BLaER1 treated with 17β-estradiol and CSF1 and Interleukin-3, amounts not matched to agents 10 nM and 100 nM (cell line): ENCODE results near the gene AMBRA1.

Source experiments
- H3K27ac ChIP-seq, 11 experiments: shearing (Covaris generic); formaldehyde crosslinking; 2 replicates each; pipeline ENCODE4 v1.8.1; 2022
- H3K27me3 ChIP-seq, 11 experiments: shearing (Covaris generic); formaldehyde crosslinking; 2 replicates each; pipeline ENCODE4 v1.8.1; 2022
- H3K36me3 ChIP-seq, 11 experiments: shearing (Covaris generic); formaldehyde crosslinking; 2 replicates each; pipeline ENCODE4 v1.8.1; 2022
- H3K4me1 ChIP-seq, 10 experiments: shearing (Covaris generic); formaldehyde crosslinking; 2 replicates each; pipeline ENCODE4 v1.8.1; 2022
- H3K4me2 ChIP-seq, 11 experiments: shearing (Covaris generic); formaldehyde crosslinking; 2 replicates each; pipeline ENCODE4 v1.8.1; 2022
- H3K4me3 ChIP-seq, 10 experiments: shearing (Covaris generic); formaldehyde crosslinking; 2 replicates each; pipeline ENCODE4 v1.8.1; 2022
- H3K9ac ChIP-seq, 11 experiments: shearing (Covaris generic); formaldehyde crosslinking; 2 replicates each; pipeline ENCODE4 v1.8.1; 2022
- H3K9me3 ChIP-seq, 11 experiments: shearing (Covaris generic); formaldehyde crosslinking; replicated peaks in 1 of 11; 2 replicates each; pipeline ENCODE4 v1.8.1; 2022
- H4K20me1 ChIP-seq, 11 experiments: shearing (Covaris generic); formaldehyde crosslinking; 2 replicates each; pipeline ENCODE4 v1.8.1; 2022
- Cebpa-rat ChIP-seq, 11 experiments: shearing (Covaris generic); IDR thresholded peaks; 2 replicates each; pipeline ENCODE4 v1.8.1; 2022

The AMBRA1 gene

DNA sequence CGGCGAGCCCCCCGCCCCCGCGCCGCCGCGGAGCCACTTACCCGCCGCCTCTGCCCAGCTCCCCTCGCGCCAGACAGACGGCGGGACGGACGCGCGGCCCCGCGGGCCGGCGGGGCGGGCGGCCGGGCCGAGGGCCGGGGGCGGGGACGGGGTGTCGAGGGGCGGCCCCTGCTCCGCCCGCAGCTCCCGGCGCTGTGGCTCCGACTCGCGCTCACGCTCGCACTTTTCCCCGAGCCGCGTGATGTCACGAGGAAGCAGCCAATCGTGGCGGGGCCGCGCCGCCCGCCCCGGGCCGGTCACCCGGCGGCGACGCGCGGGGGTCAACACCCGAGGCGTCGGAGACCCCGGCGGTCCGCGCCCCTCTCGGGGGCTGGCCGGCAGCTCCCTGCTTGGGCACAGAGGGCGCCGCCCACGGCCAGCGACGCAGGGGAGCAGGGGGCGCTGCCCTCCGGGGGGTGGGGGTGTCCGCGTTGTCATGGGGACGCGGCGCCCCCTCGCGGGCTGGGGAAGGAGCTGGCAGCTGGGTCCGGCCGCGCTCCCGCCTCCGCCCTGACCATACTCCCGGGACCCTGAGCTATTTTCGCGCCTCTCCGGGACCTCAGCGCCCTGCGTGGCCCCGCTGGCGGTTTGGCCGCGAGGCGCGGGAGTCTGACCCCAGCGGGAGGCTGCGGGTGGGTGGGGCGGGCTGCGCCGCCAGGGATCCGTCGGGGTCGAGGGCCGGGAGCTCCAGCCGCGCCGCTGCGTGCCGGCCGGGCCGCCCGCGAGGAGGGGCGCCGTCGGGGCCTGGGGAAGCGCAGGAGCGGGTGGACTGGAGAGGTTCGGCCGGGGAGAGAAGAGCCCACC is 202.0 kb downstream of the AMBRA1 start, which contains the start of gene CHRM4:
Gene CHRM4, minus strand, starts transcription at position 199 of the 843 bp plus-strand sequence. CDS start 5,219 bp downstream, outside the sequence.
- H3K4me2 ChIP-seq: peak within 1 kb of the TSS; percentile 74 to 89 (median 79)
- no peaks in the 10 kb centered on the region for H3K9me3 ChIP-seq
- no peak within 1 kb of the TSS for H3K9ac ChIP-seq

GRCh38 chr11:46391186-46391577 is 202.6 kb downstream of the AMBRA1 start:
- H3K4me3 ChIP-seq: peak overlapping the region; percentile 37 to 68 (median 50); a peak in 18 of 20 replicates
- H3K27me3 ChIP-seq: peaks cover 73 to 83% (median 79%) of the 10 kb centered on the region in 11 experiments
- peaks cover 14 to 98% (median 79%) of the 10 kb centered on the region in 11 experiments; a peak in 20 of 22 replicates for H4K20me1 ChIP-seq
- peak overlapping the region; percentile 74 to 89 (median 79) for H3K4me2 ChIP-seq
- H3K9me3 ChIP-seq: no peaks in the 10 kb centered on the region
- H3K36me3 ChIP-seq: peaks cover 0 to 8% (median 6%) of the 10 kb centered on the region in 11 experiments; a peak in 12 of 22 replicates
- no peak overlapping the region for H3K9ac ChIP-seq
- no peak overlapping the region for H3K27ac ChIP-seq
- TF ChIP-seq Cebpa-rat (IDR thresholded peaks at IDR 0.05): no peak
- H3K4me1 ChIP-seq: peaks cover 15 to 54% (median 42%) of the 10 kb centered on the region in 10 experiments; a peak in 19 of 20 replicates

More for the DNA sequence above, 202.0 kb downstream of the AMBRA1 start, which contains the start of gene CHRM4:
- peak within 1 kb of the TSS; percentile 37 to 68 (median 50); a peak in 18 of 20 replicates for H3K4me3 ChIP-seq
- H3K36me3 ChIP-seq: peaks cover 4 to 15% (median 11%) of the 10 kb centered on the region in 11 experiments; a peak in 20 of 22 replicates
- peaks cover 67 to 77% (median 73%) of the 10 kb centered on the region in 11 experiments for H3K27me3 ChIP-seq
- H4K20me1 ChIP-seq: peaks cover 17 to 98% (median 80%) of the 10 kb centered on the region in 11 experiments; a peak in 20 of 22 replicates
- H3K4me1 ChIP-seq: peaks cover 15 to 54% (median 42%) of the 10 kb centered on the region in 10 experiments; a peak in 19 of 20 replicates
- H3K27ac ChIP-seq: no peak within 1 kb of the TSS
- TF ChIP-seq Cebpa-rat (IDR thresholded peaks at IDR 0.05): no peak

DNA sequence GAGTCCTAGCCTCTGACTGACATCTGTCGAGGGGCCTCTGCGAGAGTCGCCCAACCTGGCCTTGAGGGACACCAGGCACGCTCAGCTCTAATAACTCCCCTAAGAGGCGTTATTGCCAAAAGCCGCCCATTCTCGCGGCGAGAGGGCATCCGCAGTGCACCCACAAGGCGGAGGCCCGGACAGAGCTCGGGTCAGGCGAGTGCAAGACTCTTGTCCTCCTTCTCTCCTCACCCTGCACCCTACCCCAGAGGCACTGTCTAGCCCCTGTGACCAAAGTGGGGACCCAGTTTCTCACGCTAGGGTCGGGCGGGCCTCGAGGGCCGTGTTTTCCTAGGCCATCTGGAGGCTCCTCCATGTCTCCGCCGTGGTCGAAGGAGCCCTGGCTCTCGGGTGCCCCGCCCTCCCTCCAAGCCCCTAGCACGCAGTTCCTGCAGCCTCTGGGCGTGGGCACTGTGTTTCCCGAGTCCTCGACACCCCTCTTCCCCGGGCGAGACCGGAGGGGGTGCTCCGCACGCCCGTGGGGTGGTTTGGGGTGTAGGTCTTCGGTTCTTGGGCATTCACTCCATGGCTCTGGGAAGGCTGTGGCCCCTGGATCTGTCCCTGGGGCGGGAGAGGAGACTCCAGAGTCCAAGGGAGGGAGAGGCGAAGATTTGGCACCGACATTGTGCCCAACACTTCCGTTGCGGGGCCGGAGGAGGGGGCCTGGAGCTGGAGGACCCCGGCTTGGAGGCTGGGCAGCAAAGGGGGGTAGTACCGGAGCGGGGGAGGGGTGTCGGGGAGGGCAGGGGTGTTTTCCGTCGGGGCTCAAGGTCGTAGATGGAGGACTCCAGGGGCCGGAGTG is 203.3 kb downstream of the AMBRA1 start:
- H3K4me3 ChIP-seq: peak overlapping the region in 5 of 10 experiments; percentile 57 to 71 (median 59); a peak in 6 of 20 replicates
- TF ChIP-seq Cebpa-rat (IDR thresholded peaks at IDR 0.05): no peak
- H3K4me1 ChIP-seq: peaks cover 15 to 54% (median 42%) of the 10 kb centered on the region in 10 experiments; a peak in 19 of 20 replicates

DNA sequence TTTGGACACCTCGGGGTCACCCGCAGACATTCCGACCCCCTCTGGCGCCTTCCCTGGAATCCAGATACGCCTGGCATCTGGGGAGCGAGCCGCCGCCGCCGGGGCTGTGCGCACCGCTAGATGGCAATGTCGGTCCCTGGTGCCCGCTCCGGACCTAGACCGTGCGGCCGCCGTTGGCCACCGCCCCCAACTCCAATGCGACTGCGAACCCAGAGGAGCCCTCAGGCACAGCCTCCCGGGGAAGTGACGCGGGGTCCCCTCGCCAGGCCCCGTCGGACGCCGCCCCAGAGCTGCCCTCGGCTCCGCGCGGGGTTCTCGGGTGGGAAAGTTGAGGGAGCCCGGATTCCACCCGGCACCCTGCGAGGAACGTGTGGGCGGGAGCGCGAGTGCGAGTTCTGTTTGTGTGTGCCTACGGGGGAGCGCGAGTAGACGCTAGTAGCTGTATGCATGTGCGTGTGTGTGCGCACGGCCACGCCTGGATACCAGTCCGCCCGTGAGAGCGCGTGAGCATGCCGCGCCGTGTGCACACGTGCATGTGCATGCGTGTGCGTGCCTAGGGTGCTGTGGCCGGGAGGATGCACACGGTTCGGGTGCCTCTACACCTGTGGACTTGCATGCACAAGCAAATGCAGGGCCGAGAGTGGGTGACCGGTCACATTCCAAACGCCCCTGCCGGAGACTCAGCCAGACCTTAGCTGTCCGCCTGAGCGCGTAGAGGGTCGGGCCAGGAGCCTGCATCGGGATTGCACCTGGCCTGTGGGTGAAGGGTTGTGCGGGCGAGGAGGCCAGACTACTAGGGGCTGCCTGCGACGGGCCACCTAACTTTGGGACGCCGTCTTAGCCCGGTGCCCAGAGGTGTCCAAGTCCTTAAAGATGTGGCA is 204.1 kb downstream of the AMBRA1 start:
- Histone ChIP-seq H3K9me3 (no peaks in the 10 kb centered on the region), H3K4me2 (peak overlapping the region; percentile 69 to 97 (median 91)), H3K36me3 (no peaks in the 10 kb centered on the region), H3K27ac (no peak overlapping the region), H3K27me3 (peaks cover 77 to 95% (median 88%) of the 10 kb centered on the region in 11 experiments), H4K20me1 (peaks cover 10 to 88% (median 65%) of the 10 kb centered on the region in 11 experiments; a peak in 19 of 22 replicates), H3K4me1 (peaks cover 15 to 54% (median 42%) of the 10 kb centered on the region in 10 experiments; a peak in 19 of 20 replicates), H3K9ac (no peak overlapping the region; a peak in 2 of 22 replicates), H3K4me3 (peak overlapping the region; percentile 43 to 71 (median 58); a peak in 19 of 20 replicates)
- no peak for TF ChIP-seq Cebpa-rat (IDR thresholded peaks at IDR 0.05)

More for the DNA sequence above, 203.3 kb downstream of the AMBRA1 start:
- peaks cover 10 to 93% (median 73%) of the 10 kb centered on the region in 11 experiments; a peak in 20 of 22 replicates for H4K20me1 ChIP-seq
- H3K9ac ChIP-seq: no peak overlapping the region
- H3K27ac ChIP-seq: no peak overlapping the region
- H3K4me2 ChIP-seq: peak overlapping the region; percentile 69 to 97 (median 91); a peak in 16 of 22 replicates
- peaks cover 77 to 89% (median 85%) of the 10 kb centered on the region in 11 experiments for H3K27me3 ChIP-seq
- H3K36me3 ChIP-seq: peaks cover 0 to 2% (median under 1%) of the 10 kb centered on the region in 11 experiments; a peak in 6 of 22 replicates
- H3K9me3 ChIP-seq: no peaks in the 10 kb centered on the region

- Histone ChIP-seq H3K4me3 (peak overlapping the region in 8 of 10 experiments; percentile 43 to 71 (median 58); a peak in 7 of 20 replicates), H3K27ac (no peak overlapping the region), H3K36me3 (peaks cover 0 to 5% (median 0%) of the 10 kb centered on the region in 11 experiments; a peak in 3 of 22 replicates), H4K20me1 (peaks cover 10 to 86% (median 56%) of the 10 kb centered on the region in 11 experiments; a peak in 19 of 22 replicates), H3K9me3 (no peaks in the 10 kb centered on the region), H3K9ac (no peak overlapping the region), H3K27me3 (peaks cover 77 to 88% (median 85%) of the 10 kb centered on the region in 11 experiments), H3K4me1 (peaks cover 15 to 54% (median 43%) of the 10 kb centered on the region in 10 experiments; a peak in 19 of 20 replicates), H3K4me2 (peak overlapping the region; percentile 69 to 97 (median 91); a peak in 19 of 22 replicates)
- TF ChIP-seq Cebpa-rat (IDR thresholded peaks at IDR 0.05): no peak
Measured at GRCh38 chr11:46388619-46389449, 205.0 kb downstream of the AMBRA1 start.

GRCh38 chr11:46387919-46388618 is 205.8 kb downstream of the AMBRA1 start:
- Histone ChIP-seq H4K20me1 (peaks cover 5 to 86% (median 53%) of the 10 kb centered on the region in 11 experiments; a peak in 19 of 22 replicates), H3K27me3 (peaks cover 71 to 80% (median 78%) of the 10 kb centered on the region in 11 experiments), H3K4me3 (peak overlapping the region in 2 of 10 experiments; percentile 5 to 18; a peak in 2 of 20 replicates)

More at GRCh38 chr11:46387919-46388618, 205.8 kb downstream of the AMBRA1 start:
- Histone ChIP-seq H3K27ac (no peak overlapping the region), H3K9me3 (no peaks in the 10 kb centered on the region), H3K9ac (no peak overlapping the region), H3K36me3 (peaks cover 0 to 10% (median 0%) of the 10 kb centered on the region in 11 experiments; a peak in 4 of 22 replicates), H3K4me2 (peak overlapping the region in 8 of 11 experiments; percentile 1 to 71 (median 58); a peak in 14 of 22 replicates), H3K4me1 (peaks cover 18 to 53% (median 45%) of the 10 kb centered on the region in 10 experiments; a peak in 19 of 20 replicates)
- no peak for TF ChIP-seq Cebpa-rat (IDR thresholded peaks at IDR 0.05)
